ENCODE data around the gene TBC1D22A.

Gene TBC1D22A

DNA sequence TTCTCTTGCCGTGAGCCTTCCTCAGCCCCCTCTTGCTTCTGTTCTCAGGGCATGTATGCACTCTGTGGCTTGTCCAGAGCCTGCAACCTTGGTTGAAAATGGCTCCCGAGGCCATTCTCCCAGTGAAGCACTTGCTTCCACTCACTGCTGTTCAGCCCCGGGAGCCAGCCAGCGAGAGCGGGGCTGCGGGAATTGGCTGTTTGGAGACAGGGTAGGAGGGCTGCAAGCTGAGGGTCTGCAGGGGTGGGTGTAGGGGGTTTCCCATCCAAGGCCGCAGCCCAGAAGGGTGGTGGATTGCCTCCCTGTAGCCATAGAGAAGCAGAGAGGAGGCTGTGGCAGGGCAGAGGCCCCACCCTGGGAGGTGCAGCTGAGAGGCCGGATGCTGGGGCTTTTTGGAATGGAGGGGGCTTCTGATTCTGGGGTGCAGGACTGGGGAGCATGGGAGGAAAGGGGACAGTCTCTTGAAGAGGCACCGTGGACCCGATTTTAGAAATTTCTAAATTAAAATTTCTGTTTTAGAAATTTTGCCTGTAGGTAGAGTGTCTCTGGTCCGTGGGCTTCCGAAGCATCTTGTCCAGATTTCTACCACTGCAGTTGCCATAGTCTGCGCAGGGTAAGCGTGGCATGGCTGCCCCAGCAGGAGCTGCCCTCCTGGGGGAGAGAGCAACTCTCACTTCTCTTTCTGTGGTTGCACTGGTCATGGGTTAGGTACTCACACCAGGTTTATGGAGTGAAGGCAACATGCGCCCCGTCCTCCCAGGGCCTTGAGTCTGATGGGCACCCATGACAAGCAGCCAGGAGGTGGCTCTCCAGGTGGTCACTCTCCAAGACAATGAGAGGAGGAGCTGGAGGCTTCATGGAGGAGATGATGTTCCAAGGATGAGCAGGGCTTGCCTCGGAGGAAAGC, 100.2 kb downstream of the TBC1D22A start:
- no peak for DNase-seq

DNA sequence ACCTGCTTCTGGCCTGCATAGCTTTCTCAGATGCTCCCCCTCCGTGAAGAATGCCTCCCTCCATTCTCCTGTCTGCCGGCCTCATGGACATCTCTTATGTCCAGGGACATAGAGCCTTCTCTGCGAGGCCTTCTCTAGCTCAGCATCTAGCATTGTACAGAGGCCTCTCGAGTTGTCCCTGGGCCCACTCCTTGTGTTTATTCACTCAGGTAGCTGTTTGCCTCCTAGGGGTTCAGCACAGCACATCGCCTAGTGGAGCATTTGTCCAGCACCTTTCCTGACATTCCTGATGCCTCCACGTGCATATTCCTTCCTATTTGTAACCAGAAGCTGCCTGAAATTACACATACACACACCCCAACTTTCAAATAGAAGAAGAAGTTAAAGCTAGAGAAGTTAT, 101.3 kb downstream of the TBC1D22A start:
- no peak for DNase-seq

- DNase-seq = no peak
Observed at GRCh38 chr22:46864314-46865051, 102.0 kb downstream of the TBC1D22A start.

DNA sequence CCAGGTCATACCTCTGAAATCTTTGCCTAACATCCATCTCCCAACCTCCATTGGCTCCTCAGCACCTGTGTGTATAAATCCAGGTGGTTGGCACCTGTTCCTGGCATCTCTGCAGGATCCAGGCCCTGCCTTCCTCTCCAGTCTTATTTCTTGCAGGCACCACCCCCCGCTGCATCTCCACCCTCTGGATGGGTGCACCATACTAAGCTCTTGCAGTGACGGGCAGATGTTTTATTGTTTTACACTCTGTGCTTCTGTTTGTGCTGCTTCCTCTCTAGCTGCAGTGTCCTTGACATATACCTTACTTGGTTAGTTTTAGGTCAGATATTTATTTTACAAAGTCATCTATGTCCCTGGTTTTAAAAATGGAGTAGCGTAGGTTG, 102.6 kb downstream of the TBC1D22A start:
- no peak for DNase-seq

DNA sequence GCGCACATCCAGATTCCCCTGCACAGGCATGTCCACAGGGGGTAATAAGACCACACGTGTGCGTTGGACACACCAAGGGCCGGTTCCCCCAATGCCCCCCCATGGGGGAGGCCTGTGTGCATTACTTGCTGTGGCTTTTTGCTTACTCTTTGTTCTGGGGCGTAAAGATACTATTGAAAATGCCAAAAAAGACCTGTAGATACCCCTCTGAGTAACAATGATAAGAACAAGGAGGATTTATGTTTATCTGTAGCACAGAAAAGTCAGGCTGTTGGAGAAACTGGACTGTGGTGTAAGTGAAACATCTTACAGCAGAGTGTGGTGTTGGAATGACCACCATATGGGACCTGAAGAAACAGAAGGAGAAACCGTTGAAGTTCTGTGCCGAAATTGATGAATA, 103.2 kb downstream of the TBC1D22A start:
- no peak for DNase-seq

DNA sequence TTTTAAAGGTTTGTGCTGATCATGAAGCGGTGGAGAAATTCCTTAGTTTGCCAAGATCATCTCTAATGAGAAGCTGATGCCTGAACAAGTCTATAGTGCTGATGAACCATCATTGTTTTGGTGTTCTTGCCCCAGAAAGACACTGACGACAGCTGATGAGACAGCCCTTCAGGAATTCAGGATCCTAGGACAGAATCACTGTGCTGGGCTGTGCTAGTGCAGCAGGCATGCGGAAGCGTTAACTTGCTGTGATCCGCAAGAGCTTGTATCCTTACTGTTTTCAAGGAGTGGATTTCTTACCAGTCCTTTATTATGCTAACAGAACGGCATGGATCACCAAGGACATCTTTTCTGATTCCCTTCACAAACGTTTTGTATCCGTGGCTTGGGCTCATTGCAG, 104.1 kb downstream of the TBC1D22A start:
- DNase-seq = no peak

- no peak for DNase-seq
Observed at GRCh38 chr22:46867106-46867505, 104.7 kb downstream of the TBC1D22A start.

DNA sequence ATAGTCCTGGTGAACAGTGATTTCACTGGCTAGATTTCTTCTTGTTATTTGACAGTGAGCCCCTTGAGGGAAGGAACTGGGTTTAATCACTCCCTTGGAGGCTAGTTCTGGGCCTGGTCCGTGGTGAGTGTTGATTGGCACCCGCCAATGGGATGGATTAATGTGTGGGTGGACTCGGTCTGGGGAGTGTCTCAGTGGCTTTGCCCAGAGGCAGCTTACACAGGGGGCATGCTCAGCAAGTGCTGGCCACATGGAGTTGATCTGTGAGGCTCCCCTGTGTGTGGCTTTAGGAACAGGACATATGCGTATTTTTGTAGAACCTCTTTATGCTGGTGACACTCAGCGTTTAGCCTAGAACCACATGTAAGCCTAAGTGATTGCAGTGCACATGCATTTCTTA, 106.9 kb downstream of the TBC1D22A start:
- DNase-seq = no peak

DNA sequence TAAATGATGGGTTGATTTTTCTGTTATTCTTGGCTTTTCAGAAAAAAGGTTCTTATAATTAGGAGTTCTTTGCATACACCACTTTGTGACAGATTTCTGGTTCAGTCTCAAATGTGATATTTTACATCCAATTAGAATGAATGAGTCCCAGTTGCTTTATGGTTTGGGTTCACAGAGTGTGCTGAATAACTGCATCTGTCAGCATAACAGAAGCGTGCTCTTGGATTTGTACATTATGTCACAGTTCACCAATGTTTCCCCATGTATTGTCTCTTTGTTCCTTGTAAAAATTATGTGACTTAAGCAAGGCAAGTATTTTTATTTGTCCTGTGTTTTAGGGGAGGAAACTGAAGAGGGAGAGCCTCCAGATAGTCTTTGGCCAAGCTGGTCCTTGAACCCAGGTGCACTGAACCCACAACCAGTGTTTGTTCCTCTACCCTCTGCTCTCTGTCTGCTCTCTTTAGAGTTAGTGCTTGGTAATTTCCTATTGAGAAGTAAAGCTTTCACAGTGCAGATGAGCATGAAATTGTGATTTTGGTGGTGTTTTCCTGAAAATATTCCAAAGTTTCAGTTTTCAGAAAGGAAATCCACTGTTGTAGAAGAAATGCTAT, 107.5 kb downstream of the TBC1D22A start:
- no peak for DNase-seq

DNA sequence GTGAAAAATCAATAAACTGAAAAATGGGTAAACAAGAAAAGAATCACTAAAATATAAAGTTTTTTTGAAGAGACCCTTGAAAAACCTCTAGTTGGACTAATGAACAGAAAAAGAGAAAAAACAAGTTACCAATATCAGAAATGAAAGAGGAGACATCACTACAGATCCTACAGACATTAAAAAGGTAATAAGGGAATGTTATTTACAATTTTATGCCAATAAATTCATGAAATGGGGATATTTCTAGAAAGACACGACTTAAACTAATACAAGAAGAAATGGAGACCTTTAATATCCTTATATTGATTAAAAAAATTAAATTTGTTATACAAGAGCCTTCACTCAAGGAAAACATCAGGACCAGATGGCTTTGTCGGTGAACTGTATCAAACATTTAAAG, 109.4 kb downstream of the TBC1D22A start:
- no peak for DNase-seq

- no peak for DNase-seq
Observed at GRCh38 chr22:46875089-46875488, 112.6 kb downstream of the TBC1D22A start.

GRCh38 chr22:46876357-46876934, 114.0 kb downstream of the TBC1D22A start:
- no peak for DNase-seq

DNA sequence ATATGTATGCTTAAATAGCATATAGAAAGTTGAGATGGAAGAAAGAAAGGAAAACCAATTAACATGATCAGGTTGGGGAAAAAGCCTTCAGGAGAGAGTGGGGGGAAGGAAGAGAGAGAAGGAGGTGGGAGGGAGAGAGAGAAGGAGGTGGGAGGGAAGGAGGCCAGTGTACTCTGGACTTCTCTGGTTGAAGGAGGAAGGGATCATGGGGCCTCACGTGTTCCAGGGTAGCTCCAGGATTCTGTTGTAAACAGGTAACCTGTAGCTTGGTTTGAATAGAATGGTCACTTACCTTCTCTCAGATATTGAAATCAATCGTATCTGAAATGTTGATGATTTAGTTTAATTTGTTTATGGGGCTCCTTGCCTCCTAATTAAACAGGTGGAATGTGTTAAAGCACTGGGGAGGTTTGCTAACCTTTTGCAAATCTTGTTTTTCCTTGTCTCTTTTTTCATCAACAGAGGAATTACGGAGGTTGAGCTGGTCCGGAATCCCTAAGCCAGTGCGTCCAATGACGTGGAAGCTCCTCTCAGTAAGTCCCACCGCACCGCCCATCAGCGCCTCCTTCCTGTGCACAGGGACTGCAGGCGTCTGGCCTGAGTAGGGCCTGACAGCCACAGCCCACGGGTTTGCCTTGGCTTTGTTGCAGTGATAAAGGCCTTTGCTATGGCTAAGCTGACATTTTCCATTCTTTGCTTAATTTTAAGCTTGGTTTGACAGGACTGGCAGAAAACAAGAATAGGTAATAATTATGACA, 115.9 kb downstream of the TBC1D22A start:
- DNase-seq = no peak

GRCh38 chr22:46879083-46879482, 116.6 kb downstream of the TBC1D22A start:
- no peak for DNase-seq

DNA sequence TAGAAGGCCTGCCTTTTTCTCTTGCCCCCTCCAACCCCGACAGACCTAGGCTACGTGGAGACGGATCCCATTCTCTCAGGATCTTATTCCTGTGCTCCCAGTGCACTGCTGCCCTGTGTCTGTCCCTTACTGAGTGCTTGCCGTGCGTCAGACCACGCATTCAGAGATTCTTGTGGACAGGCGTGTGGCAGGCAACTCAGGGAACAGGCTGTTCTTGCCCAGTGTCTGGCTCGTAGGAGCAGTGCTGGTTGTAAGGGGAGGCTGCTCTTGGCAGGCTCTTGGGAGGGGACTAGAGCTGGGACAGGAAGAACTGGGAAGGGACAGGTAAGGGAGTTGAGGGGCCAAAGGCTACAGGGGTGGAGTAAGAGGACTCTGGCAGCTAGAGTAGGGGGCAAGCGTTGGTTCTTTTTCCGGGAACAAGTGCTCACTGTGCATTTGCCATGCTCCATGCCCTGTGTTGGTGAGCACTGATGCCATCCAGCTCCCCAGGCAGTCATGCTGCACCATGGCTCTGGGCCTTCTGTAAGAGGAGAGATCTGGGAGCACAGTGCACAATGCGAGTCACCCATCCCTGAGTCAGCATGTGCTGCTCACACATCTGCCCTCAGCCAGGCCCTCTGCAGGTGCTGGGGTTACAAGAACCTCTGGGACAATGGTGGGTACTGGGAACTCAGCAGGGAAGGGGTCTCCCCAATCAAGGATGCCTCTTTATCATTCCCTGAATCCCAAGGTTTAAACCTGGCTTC, 119.1 kb downstream of the TBC1D22A start:
- DNase-seq = no peak

GRCh38 chr22:46883092-46883910, 120.9 kb downstream of the TBC1D22A start:
- no peak for DNase-seq

- no peak for DNase-seq
Observed at GRCh38 chr22:46884365-46884764, 121.9 kb downstream of the TBC1D22A start.

- DNase-seq = no peak
Observed at GRCh38 chr22:46887978-46888377, 125.5 kb downstream of the TBC1D22A start.

- DNase-seq = no peak
Observed at GRCh38 chr22:46890819-46891218, 128.4 kb downstream of the TBC1D22A start.

DNA sequence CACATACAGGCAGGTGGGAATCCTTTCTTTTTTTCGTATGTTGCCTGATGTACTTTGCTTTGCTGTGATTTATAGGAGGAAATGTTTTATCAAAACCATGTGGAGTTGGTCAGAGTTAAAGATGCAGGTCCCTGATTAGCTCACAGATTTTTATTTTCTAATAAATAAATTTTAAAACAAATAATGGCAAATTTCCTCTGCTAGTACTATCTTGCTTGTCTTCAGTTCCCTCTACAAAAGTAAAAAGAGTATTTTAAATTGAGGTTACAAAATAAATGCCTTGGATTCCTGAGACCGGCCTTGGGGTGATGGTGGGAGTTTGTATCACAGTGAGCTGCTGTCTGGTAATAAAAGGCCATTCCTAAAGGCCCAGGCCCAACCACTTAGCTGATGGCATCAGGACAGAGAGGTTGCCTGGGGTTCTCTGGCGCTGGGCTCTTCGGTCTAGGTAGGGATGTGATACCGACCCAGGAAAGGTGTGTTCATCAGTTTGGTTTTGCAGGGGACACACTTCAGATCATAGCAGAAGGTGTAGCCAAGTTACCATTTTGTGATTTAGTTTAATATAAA, 129.0 kb downstream of the TBC1D22A start:
- DNase-seq = no peak

DNA sequence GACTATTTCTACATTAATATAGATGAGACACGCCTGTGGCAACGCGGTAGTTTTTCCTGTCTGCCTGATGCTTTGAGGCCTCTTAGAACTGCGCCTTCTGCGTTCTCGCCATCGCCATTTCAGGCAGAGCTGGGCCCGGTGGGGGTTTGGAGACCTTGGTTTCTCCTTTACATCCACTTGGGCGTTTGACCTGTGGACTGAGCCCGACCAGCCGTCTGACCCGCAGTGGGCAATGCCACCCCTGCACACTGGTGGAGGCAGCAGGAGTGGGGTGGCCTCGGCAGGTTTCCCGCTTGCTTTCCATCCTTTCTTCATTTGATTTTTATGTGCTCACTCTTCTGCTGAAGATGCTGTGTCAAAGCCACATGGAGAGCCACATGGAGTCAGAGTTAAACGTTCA, 130.4 kb downstream of the TBC1D22A start:
- no peak for DNase-seq
